OCI-LY7 (cell line): ENCODE measurements around the gene TMEM95. TPM values are rescaled to one million over a fixed set of nuclear protein-coding genes. Genes with fewer than 3 reads are reported as not detected.

Experiments used
- BruUV-seq: library from RNA; stranded (reverse); fragments of 400-500 nt; replicated peaks from 2 replicates; lab custom pipeline; 2021; lab: Mats Ljungman, UMichigan
- CTCF ChIA-PET: fragments of 300-600 bp; sonication (Branson Sonifier 250); formaldehyde crosslinking; loops from one replicate; lab custom pipeline; 2022; ENCODE audit warnings: antibody characterized with exemption; ENCODE audit not compliant: unreplicated experiment; lab: Charles Lee
- POLR2A ChIA-PET: fragments of 300-600 bp; sonication (Branson Sonifier 250); formaldehyde crosslinking; loops from one replicate; lab custom pipeline; 2022; ENCODE audit warnings: antibody characterized with exemption; lab: Charles Lee
- DNase-seq: peaks from one replicate; pipeline ENCODE4 v3.0.0-alpha.2; 2015; ENCODE audit warnings: low spot score
- H2AFZ ChIP-seq: fragments of 200-600 bp; sonication (generic), shearing (Covaris generic); 2 replicates; pipeline ENCODE4 v1.6.1; 2014; ENCODE audit warnings: mild to moderate bottlenecking, antibody characterized with exemption, low read length, moderate library complexity
- H3K27ac ChIP-seq: fragments of 200-600 bp; sonication (generic); 2 replicates; pipeline ENCODE4 v1.5.1; 2014; ENCODE audit warnings: mixed run types, low read depth, mild to moderate bottlenecking, moderate library complexity, low read length, inconsistent platforms; ENCODE audit not compliant: poor library complexity, severe bottlenecking
- H3K36me3 ChIP-seq: fragments of 200-600 bp; sonication (generic); 2 replicates; pipeline ENCODE4 v1.6.1; 2014; ENCODE audit warnings: mild to moderate bottlenecking, antibody characterized with exemption, low read length, moderate library complexity, mixed read lengths; ENCODE audit not compliant: insufficient read depth
- H3K4me1 ChIP-seq: fragments of 200-600 bp; sonication (generic); 2 replicates; pipeline ENCODE4 v1.5.1; 2014; ENCODE audit warnings: mild to moderate bottlenecking, low read length; ENCODE audit not compliant: insufficient read depth, poor library complexity, severe bottlenecking
- H3K4me2 ChIP-seq: fragments of 200-600 bp; sonication (generic); 2 replicates; pipeline ENCODE4 v1.6.1; 2014; ENCODE audit warnings: mild to moderate bottlenecking, low read length
- H3K4me3 ChIP-seq: fragments of 200-600 bp; sonication (generic); 2 replicates; pipeline ENCODE4 v1.5.1; 2014; ENCODE audit warnings: mild to moderate bottlenecking, low read depth, low read length; ENCODE audit not compliant: poor library complexity, severe bottlenecking
- H3K79me2 ChIP-seq: fragments of 200-600 bp; sonication (generic); 2 replicates; pipeline ENCODE4 v1.6.1; 2016; ENCODE audit warnings: low read depth, mild to moderate bottlenecking, low read length, moderate library complexity, mixed read lengths; ENCODE audit not compliant: insufficient read depth
- H3K9me2 ChIP-seq: fragments of 200-600 bp; sonication (generic); 2 replicates; pipeline ENCODE4 v1.6.1; 2016; ENCODE audit warnings: mild to moderate bottlenecking, low read length, mixed read lengths; ENCODE audit not compliant: insufficient read depth
- H3K9me3 ChIP-seq: fragments of 200-600 bp; sonication (generic); 2 replicates; pipeline ENCODE4 v1.6.1; 2014; ENCODE audit warnings: mild to moderate bottlenecking, mixed run types, low read length, mixed read lengths
- H4K20me1 ChIP-seq: fragments of 200-600 bp; sonication (generic); 2 replicates; pipeline ENCODE4 v1.6.1; 2014; ENCODE audit warnings: mild to moderate bottlenecking, antibody characterized with exemption, low read length, moderate library complexity, mixed read lengths; ENCODE audit not compliant: insufficient read depth
- EZH2phosphoT487 ChIP-seq: fragments of 200-600 bp; sonication (generic); IDR thresholded peaks from 2 replicates; pipeline ENCODE4 v1.6.1; 2018; ENCODE audit warnings: low read depth, borderline replicate concordance, mild to moderate bottlenecking, mixed run types, antibody characterized with exemption, low read length, moderate library complexity, mixed read lengths
- intact Hi-C: fragments of 100-400 bp; cut with micrococcal nuclease; formaldehyde crosslinking; loops from one replicate; pipeline ENCODE4 v1.10.0; 2022; ENCODE audit not compliant: unreplicated experiment
- total RNA-seq, 2 experiments: library from RNA; depleted of rRNA in 1 of 2; stranded (reverse); fragments of >200 nt in 1 of 2; shearing (Covaris generic) in 1 of 2; gene quantifications; 2 replicates each; pipeline ENCODE4 v1.2.3, GENCODE V29; 2014 to 2022
- TF ChIP-seq, protein P1 (sequence below): fragments of 200-600 bp; sonication (generic); conservative IDR thresholded peaks from 2 replicates; pipeline ENCODE4 v1.5.1; 2014; ENCODE audit warnings: mild to moderate bottlenecking, antibody characterized with exemption, low read length, moderate library complexity, mixed read lengths

The TMEM95 gene
- total RNA-seq, 2 experiments from 2014 or later = not detected

DNA sequence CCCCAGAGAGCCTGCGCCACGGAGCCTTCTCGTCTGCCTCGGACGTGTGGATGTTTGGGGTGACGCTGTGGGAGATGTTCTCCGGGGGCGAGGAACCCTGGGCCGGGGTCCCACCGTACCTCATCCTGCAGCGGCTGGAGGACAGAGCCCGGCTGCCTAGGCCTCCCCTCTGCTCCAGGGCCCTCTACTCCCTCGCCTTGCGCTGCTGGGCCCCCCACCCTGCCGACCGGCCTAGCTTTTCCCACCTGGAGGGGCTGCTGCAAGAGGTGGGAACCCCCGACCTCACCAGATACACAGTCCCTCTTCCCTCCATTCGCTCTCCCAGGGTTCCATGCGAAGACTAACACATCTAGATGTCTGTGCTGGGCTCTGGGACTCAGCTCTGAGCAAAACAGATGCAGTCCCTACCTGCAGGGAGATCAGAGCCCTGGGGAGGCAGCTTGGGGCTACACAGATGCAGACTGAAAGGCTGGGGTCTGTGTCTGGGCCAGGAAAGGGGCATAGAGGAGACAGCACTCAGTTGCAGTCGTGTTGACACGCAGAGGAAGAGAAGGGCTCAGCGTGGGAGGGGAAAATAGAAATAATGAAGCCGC, 29.6 kb downstream of the TMEM95 start:
- Histone ChIP-seq H3K79me2 (no peaks in the 10 kb centered on the region), H4K20me1 (no peaks in the 10 kb centered on the region), H3K9me2 (no peaks in the 10 kb centered on the region), H3K4me2 (peak overlapping the region; percentile 72), H2AFZ (peak overlapping the region; percentile 61; the same call in 1 of the 2 replicates), H3K36me3 (no peaks in the 10 kb centered on the region), H3K4me3 (peak overlapping the region; percentile 64), H3K9me3 (0 out of 2 replicates have a peak, but pooled peaks cover 1% of the 10 kb centered on the region), H3K27ac (no peak overlapping the region), H3K4me1 (peaks cover 11% of the 10 kb centered on the region)
- intact Hi-C loops = loop anchor here (2.0 kb wide), 1 partner anchor 24 kb away; no protein-coding TSS in a partner anchor
- POLR2A ChIA-PET = interaction anchor here (0.6 to 1.0 kb wide), 3 partner anchors 10 to 54 kb away, joined by 3 read pairs; partner anchors contain the start of gene PLSCR3
- CTCF ChIA-PET = no interaction called here
- peak; percentile 14 for DNase-seq
- TF ChIP-seq, protein P1, sequence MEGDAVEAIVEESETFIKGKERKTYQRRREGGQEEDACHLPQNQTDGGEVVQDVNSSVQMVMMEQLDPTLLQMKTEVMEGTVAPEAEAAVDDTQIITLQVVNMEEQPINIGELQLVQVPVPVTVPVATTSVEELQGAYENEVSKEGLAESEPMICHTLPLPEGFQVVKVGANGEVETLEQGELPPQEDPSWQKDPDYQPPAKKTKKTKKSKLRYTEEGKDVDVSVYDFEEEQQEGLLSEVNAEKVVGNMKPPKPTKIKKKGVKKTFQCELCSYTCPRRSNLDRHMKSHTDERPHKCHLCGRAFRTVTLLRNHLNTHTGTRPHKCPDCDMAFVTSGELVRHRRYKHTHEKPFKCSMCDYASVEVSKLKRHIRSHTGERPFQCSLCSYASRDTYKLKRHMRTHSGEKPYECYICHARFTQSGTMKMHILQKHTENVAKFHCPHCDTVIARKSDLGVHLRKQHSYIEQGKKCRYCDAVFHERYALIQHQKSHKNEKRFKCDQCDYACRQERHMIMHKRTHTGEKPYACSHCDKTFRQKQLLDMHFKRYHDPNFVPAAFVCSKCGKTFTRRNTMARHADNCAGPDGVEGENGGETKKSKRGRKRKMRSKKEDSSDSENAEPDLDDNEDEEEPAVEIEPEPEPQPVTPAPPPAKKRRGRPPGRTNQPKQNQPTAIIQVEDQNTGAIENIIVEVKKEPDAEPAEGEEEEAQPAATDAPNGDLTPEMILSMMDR = no peak
- no peak for TF ChIP-seq EZH2phosphoT487
- BruUV-seq = no TSS peak

DNA sequence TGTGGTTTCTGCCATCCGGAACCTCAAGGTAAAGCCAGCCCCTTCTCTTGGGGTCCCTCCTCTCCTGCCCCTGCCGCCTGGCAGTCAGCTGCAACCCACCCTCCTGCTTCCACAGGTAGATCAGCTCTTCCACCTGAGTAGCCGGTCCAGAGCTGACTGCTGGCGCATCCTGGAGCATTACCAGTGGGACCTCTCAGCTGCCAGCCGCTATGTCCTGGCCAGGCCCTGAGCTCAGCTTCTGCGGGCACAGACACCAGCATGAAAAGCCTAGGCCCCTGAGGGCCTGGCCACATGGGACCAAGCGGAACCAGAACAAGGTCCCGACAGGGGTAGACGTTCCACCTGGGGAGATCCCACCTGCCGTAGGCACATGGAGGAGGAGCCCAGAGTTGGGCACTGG, 33.9 kb downstream of the TMEM95 start:
- no peak overlapping the region for H3K4me3 ChIP-seq
- H3K27ac ChIP-seq = no peak overlapping the region
- H2AFZ ChIP-seq = no peak overlapping the region
- no peaks in the 10 kb centered on the region for H3K9me3 ChIP-seq
- no peak for DNase-seq
- BruUV-seq = no TSS peak
- TF ChIP-seq, protein P1 = no peak
- TF ChIP-seq EZH2phosphoT487 = no peak
- POLR2A ChIA-PET = interaction anchor here (0.5 kb wide), 1 partner anchor 175 kb away, joined by 4 read pairs; no protein-coding TSS in a partner anchor
- CTCF ChIA-PET = no interaction called here
- intact Hi-C loops = no loop called here
- H3K4me1 ChIP-seq = peaks cover 17% of the 10 kb centered on the region
- no peaks in the 10 kb centered on the region for H4K20me1 ChIP-seq
- H3K9me2 ChIP-seq = no peaks in the 10 kb centered on the region
- peaks cover 12% of the 10 kb centered on the region; the same call in 1 of the 2 replicates for H3K36me3 ChIP-seq
- H3K4me2 ChIP-seq = no peak overlapping the region
- no peaks in the 10 kb centered on the region for H3K79me2 ChIP-seq
